HG03378 (cell line): Measurements from ENCODE around the gene MYH7B.

Experiments used
- ATAC-seq: cut with Tn5 transposase; IDR thresholded peaks from one replicate; pipeline ENCODE4 v1.9.1; 2021; ENCODE audit warnings: mild to moderate bottlenecking, moderate library complexity; ENCODE audit not compliant: unreplicated experiment

MYH7B gene

DNA sequence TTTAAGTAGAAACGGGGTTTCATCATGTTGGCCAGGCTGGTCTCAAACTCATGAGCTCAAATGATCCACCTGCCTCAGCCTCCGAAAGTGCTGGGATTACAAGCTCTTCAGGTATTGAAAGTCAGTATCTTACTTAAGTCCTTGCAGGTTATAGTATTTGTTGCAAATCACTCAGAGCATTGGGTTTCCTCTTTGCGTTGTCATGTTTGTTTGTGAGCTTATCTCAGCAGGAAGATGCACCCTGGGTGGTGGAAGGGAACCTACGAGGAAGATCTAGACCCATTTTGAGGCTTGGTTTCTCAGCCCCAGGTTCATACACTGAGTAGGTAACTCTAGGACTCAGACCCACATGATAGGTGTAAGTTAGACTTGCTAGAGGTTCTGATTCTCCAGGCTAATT, 18.6 kb downstream of the MYH7B start:
- no peak for ATAC-seq

DNA sequence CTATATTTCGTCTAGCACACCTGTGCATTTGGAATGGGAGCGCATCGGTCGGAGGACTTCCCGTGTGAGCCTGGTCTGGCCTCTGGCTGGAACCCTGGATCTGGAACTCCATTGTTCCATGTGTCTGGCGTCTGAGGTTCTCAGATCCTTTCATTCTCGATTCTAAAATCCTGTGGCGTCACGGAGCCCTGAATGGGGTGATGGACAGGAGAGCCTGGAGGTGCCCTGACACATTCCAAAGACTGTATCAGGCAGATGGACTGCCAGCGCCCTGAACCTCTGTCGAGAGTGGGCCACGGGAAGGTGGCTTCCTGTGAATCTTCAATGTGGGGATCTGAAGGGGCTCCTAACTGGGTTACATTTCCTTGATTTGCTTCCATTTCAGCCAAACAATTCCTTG, 20.6 kb downstream of the MYH7B start:
- no peak for ATAC-seq

DNA sequence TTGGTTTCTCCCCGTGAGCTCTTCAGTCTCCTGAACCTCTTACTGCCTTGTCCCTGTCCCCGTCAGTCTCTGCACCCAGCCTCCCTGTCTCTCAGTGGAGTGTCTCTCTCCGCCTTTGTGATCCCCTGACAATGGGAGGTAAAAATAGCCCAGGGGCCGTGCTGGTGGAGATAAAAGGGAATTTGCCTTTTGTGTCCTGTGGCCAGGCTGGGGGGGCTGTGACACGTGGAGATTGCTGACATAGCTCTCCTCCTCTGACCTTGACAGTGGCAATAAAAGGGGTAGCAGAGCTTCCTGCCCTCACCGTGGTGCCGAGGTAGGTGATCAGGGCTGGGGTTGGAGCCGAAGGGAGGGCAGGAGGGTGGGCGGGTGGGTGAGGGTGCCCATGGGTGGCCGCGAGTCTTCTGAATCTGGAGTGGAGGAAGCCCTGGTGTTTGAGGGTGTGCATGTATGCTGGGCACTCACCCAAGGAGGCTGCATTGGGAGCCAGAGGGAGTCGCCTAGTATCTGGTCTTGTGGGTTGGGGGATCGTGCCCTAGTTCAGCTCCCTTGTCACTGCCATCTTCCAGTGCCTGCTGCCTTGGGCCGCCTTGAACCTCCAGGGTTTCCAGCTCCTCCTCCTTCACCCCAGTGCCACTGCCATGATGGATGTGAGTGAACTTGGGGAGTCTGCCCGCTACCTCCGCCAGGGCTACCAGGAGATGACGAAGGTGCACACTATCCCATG, 21.9 kb downstream of the MYH7B start:
- no peak for ATAC-seq

DNA sequence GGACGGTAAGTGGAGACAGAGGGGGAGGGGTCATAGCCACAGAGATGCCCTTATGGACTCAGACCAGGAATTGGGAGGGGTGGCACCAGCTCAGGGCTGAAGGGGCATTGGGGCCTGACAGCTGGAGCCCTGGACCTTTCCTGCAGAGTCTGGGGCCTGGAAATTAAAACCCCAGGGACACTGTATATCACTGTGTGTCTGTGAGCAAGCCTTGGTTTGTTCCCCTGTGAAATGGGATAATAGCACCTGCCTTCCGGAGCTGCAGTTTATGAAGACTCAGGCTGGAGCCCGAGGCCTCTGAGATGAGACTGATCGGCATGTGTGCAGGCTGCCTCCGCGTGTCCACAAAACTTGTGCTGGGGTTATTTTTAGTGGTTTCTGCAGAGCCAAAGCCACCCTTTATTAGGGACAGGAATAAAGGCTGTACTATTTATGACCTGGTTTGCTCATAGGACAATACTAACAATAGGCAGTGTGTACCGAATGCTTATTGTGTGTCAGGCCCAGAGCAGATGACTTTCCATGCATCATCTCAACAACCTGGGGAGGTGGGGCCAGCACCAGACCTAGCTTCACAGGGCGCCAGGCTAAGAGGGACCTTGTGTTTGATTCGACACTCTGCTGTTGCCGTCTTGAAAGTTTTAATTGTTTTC, 22.6 kb downstream of the MYH7B start:
- ATAC-seq, result no peak

DNA sequence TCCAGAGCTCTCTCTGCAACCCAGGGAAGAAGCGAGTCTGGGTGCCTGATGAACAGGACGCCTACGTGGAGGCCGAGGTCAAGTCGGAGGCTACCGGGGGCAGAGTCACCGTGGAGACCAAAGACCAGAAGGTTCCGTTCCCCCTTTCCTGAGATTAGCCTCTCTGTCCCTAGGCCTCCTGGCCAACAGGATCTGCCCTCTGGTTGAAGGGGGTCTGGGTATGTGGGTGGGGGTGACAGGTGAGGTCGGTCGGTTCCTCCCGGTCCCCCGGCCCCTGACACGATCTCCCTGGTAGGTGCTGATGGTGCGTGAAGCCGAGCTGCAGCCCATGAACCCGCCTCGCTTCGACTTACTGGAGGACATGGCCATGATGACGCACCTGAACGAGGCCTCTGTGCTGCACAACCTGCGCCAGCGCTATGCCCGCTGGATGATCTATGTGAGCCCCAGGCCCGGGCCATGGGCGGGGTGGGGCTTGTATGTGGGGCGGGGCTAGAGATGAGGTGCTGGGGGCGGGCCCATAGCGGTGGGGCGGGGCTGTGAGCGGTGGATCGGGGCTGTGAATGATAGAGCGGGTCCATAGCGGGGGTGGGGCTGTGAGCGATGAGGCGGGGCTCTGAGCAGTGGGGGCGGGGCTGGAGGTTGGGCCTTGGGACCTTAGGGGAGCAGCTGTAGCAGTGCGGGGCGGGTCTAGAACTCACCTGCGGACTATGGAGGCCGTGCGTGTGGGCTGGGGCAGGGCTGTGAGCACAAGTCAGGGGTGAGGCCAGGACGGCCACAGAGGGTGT, 23.9 kb downstream of the MYH7B start:
- no peak for ATAC-seq

DNA sequence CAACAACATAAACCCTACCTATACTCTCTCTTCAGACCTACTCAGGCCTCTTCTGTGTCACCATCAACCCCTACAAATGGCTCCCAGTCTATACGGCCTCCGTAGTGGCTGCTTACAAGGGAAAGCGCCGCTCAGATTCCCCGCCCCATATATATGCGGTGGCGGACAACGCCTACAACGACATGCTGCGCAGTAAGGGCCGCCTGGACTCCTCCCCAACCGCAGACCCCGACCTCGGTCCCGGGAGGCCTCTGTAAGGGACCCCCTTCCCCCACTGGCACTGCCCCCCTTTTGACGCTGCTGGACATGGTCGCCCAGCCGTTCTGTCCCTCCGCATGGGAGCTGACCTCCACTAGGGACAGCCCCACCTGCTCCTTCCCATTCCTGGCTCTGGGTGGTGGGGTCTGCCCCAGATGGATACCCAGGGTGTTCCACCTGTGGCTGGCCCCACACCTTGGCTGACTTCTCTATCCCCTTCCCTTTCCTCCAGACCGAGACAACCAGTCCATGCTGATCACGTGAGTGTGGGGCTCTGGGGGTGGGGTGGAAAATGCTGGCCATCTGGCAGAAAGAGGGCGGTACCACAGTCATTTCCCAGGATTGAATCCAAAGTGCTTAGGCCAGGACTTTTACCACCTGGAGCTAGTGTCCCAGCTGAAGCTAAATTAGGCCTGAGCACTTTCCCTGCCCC, 25.0 kb downstream of the MYH7B start:
- ATAC-seq, result no peak

DNA sequence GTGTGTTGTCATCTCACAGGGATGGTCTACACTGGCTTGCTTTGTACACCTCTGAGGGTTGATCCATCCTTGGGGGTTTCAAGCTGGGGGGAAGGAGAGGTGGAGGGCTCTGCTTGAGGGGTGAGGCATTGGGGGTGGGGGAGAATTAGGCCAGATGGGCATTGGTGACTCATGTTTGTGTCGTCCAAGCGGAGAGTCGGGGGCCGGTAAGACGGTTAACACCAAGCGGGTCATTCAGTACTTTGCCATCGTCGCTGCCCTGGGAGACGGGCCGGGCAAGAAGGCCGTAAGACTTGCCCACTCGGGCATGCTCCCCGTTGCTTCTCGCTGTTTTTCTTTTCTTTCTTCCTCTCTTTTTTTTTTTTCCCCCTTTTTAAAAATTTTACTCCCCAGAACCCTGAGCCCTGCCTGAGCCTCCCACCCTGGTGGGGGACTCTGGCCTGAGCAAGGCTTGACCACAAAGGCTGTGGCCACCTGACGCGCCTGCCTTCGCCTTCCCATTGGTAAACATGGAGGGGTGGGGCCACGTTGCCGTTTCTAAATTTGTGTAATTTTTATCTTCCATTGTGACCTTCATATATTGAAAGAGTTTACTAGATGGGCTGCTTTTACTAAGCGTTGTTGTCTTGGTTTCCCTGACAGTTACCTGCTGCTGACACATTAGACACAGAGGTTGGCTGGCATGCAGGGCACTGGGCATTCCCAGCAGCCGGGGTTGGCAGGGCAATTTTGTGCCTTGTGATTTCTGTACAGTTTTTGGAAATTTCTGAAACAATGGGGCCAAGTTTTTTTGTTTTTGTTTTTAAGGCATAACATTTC, 26.8 kb downstream of the MYH7B start:
- no peak for ATAC-seq

DNA sequence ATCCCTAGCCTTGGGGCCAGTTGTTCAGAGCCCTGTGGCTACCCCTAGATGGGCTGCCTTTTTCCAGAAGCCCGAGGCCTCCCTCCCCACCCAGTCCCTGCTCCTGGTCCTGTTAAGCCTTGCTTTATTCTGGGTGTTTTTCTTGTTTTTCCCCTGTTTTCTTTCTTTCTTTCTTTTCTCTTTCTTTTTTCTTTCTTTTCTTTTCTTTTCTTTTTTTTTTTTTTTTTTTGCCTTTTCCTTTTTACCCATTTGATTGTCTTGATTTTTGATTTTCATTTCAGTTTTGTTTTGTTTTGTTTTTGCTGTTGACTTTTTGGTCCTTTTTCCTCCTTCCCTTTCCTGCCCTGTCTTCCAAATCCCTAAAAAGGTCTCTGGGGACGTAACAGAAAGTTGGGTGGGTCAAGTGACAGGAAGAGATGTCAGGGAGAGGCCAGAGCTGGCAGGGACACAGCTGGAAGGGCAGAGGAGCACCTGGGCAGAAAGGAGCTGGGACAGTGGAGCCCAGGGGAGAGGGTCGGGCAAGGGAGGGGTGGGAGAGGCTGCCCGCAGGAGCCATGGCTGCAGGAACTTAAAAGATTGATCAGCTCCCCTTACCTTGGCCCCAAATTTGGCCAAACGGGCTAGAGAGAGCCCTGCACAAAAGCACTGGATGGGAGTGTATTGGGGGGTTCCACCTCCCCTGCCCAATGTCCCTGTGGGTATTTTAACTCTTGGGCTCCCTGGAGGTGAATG, 27.6 kb downstream of the MYH7B start:
- ATAC-seq, result no peak

DNA sequence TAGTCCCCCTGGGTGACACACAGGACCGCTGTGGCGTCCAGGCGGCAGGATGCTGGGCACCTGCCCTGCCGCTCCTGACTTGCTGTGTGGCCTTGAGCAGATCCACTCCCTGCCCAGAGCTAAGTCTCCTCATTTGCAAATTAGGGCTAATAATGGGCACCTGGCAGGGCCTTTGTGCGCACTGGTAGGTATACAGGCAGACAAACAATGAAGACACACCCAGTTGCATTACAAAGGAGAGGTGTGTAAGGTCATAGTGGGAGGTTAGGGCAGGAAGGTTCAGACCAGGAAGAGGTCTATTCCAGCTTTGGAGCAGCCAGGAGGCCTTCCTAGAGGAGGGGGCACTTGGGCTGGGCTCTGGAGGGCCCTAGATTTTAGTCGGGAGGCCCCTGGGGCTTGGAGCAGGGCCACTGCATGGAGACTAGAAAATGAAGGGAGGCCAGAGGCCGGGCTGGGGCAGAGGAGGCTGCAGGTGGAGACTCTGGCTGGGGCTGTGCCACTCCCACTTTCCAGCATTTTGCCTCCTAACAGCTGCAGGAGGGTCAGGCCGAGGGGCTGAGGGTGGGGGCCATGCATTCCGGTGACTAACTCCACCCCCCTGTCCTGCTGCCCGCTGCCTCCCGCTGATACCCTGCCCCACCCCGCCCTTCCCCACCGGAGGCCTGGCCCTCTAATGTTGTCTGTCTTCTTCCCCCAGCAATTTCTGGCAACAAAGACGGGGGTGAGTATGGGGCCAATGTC, 28.5 kb downstream of the MYH7B start:
- no peak for ATAC-seq

DNA sequence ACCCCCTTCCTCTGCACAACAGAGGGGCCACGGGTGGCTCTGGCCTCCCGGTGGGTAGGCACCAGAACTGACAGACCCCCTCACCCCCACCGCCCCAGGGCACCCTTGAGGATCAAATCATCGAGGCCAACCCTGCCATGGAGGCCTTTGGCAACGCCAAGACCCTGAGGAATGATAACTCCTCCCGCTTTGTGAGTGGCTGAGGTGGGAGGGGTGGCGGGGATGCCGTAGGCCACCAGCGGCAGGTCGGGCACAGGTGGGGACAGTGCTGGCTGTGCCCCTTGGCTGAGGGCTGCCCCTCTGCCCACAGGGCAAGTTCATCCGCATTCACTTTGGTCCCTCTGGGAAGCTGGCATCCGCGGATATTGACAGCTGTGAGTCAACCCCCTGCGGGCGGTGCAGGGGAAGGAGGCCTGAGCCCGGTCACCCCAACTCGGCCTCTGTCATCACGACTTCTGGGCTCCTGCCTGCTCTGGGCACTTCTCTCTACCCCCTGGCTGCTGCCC, 29.1 kb downstream of the MYH7B start:
- ATAC-seq, result no peak

DNA sequence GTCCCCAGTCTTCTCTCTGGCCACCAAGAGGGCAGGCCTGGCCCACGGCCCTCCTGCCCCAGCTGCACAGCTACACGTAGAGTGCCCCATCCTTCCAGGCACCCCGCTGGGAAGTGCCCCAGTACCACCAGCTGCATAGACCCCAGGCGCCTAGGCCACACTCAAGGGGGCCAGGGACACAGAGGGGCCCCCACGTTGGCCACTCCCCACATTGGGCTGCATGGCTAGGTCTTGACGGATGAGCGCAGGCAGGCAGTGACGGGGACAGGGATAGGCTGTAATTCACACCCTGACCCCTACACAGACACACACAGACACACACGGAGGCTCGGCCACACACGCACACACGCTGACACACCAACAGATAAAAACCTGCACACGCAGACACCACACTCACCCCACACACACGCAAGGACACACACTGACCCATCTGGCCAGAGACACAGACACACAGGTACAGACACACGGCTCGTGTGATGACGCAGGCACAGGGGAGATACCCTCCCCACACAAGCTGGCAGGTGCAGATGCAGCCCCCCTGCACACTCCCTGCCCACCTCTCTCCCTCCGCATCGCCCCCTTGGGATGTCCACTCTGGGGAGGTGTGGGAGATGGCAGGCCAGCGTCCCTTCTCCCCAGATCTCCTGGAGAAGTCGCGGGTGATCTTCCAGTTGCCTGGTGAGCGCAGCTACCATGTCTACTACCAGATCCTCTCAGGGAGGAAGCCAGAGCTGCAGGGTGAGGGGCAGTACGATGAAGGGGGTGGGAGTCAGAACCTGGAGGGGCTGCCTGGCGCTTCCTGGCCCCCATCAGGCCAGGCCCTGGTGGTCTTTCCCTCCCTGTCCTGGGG, 30.0 kb downstream of the MYH7B start:
- ATAC-seq, result no peak

DNA sequence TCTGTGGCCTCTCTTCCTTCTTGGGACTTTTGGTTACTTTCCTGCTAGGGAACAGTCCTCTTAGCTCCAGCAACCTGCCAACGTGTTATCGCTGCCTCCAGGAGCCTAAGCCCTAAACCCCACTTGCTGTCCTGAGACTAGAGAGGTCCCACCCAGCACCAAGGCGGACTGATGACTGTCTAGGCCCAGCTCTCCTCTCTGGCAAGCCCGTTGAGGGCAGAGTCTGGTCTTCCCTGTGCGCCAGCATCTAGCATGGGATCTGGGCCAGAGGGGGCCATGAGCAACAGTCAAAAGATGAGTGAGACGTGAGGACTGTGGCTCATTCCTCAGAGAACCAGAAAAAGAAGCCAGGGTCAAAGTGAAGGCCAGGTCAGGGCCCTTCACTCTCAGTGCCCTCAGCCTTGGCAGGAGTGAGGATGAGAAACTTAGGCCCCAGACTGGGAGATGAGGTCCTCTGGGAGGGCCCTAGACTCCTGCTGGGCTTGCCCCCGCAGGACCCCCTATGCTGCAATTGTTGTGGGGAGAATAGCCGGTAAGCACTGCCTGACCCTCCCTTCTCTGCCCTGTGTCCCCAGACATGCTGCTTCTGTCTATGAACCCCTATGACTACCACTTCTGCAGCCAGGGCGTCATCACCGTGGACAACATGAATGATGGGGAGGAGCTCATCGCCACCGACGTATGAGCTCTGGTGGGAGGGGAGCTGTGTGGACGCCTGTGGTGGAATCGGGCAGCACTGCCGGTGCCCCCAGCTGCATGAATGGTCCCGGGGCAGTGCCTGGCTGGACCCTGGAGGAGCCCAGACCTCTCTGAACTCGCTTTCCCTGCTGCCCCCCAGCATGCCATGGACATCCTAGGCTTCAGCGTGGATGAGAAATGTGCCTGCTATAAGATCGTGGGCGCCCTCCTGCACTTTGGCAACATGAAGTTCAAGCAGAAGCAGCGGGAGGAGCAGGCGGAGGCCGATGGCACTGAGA, 30.9 kb downstream of the MYH7B start:
- ATAC-seq, result no peak

DNA sequence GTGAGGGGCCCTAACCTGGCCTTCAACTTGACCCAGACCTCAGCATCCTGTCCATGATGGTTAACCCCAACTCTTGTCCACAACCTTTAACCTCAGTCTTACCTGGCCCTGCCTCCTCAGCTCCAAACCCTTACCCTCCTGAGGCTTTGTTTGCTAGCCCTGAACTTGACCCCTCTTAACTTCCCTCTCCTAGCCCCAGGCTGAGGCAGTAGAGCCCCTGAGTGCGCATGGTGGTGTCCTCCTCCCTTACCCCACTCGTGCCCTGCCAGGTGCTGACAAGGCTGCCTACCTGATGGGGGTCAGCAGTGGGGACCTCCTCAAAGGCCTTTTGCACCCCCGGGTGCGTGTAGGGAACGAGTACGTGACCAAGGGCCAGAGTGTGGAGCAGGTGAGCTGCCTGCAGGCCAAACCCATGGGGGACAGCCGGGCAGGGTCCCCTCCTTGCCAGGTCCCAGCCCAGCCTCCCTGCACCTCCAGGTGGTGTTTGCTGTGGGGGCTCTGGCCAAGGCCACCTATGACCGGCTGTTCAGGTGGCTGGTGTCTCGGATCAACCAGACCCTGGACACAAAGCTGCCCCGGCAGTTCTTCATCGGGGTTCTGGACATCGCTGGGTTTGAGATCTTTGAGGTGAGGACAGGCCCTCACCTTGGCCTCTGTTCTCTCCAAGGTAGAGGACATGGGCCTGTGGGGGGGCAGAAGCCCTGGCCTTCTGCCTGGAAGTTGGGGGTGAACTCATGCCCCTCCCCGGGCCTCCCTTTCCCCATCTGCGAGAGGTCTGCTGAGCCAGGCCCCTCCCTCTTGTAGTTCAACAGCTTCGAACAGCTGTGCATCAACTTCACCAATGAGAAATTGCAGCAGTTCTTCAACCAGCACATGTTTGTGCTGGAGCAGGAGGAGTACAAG, 31.9 kb downstream of the MYH7B start:
- no peak for ATAC-seq

DNA sequence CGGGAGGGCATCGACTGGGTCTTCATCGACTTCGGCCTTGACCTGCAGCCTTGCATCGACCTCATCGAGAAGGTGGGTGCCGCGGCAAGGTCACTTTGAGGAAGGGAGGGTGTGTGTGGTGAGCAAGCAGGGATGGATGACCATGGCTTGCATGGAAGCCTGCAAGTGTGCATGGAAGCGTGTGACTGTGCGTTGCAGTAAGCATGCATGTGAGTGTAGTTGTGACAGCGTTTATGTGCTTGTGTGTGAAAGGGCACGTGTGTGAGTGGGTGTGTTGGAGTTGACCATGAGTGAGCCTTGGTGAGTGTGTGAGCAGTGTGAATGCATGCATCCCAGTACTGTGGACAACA, 32.5 kb downstream of the MYH7B start:
- no peak for ATAC-seq

DNA sequence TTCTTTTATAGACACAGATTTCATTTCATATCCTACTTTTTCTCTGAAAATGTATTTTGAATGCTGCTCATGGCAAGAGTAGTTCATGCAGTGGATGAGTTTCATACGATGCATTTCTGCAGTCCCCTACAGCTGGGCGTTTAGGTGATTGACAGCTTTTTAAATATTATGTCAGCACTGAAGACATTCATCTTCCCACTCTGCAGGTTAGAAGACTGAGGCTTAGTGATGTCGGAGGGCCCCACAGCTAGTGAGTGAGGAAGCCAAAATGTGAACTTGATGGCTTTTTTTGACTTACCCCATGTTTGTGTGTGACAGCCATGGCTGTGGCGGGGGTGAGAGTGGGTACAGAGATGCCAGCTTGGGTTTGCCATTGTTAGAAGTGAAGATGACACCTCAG, 33.5 kb downstream of the MYH7B start:
- ATAC-seq, result no peak

DNA sequence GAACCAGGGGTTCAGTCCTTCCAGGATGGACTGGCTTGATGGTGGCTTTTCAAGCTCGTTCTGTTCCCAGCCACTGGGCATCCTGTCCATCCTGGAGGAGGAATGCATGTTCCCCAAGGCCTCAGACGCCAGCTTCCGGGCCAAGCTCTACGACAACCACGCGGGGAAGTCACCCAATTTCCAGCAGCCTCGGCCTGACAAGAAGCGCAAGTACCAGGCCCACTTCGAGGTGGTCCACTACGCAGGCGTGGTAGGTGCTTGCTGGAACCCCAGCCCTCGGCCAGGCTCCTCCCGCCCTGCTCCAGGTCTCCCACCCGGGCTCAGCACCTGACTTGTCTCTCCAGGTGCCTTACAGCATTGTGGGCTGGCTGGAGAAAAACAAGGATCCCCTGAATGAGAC, 34.0 kb downstream of the MYH7B start:
- no peak for ATAC-seq
